IMR-90 (cell line): ENCODE results near the gene ARHGAP31. TPM values are rescaled to one million over a fixed set of nuclear protein-coding genes. Genes with fewer than 3 reads are reported as not detected.

ENCODE experiments used
- ATAC-seq: fragments of 200-7000 bp; cut with Tn5 transposase; 2 replicates; pipeline ENCODE4 v1.9.1; 2020; ENCODE audit warnings: low read depth, mild to moderate bottlenecking, moderate library complexity
- BruUV-seq: library from RNA; stranded (reverse); fragments of 400-500 nt; replicated peaks from 2 replicates; lab custom pipeline; 2021; lab: Mats Ljungman, UMichigan
- CTCF ChIA-PET: fragments of 300-600 bp; formaldehyde crosslinking; extraction: SDS; loops from one replicate; lab custom pipeline; 2021; ENCODE audit warnings: antibody characterized with exemption; lab: Yijun Ruan, JAX
- POLR2A ChIA-PET: fragments of 300-600 bp; sonication (Branson Sonifier 250); formaldehyde crosslinking; loops from one replicate; lab custom pipeline; 2022; ENCODE audit warnings: antibody characterized with exemption; ENCODE audit not compliant: unreplicated experiment; lab: Charles Lee
- DNase-seq: peaks from one replicate; pipeline ENCODE4 v3.0.0; 2013
- H2AFZ ChIP-seq: replicated peaks from 2 replicates; pipeline ENCODE3; 2013; ENCODE audit warnings: low read length, mild to moderate bottlenecking; ENCODE audit not compliant: poor library complexity
- H2AK5ac ChIP-seq: 2 replicates; pipeline ENCODE4 v1.6.1; 2013; ENCODE audit warnings: low read depth, low read length, inconsistent platforms
- H2AK9ac ChIP-seq: replicated peaks from 2 replicates; pipeline ENCODE3; 2013; ENCODE audit warnings: mild to moderate bottlenecking, low read depth, low read length, moderate library complexity; ENCODE audit not compliant: poor library complexity
- H2BK120ac ChIP-seq: 2 replicates; pipeline ENCODE4 v1.6.1; 2013; ENCODE audit warnings: low read depth, low read length, inconsistent platforms
- H2BK15ac ChIP-seq: 3 replicates; pipeline ENCODE4 v1.6.1; 2013; ENCODE audit warnings: low read depth, low read length, inconsistent platforms
- H2BK20ac ChIP-seq: 2 replicates; pipeline ENCODE4 v1.6.1; 2013; ENCODE audit warnings: low read depth, mild to moderate bottlenecking, inconsistent platforms, low read length, moderate library complexity
- H2BK5ac ChIP-seq: 2 replicates; pipeline ENCODE4 v1.6.1; 2013; ENCODE audit warnings: mild to moderate bottlenecking, low read depth, low read length, inconsistent platforms; ENCODE audit not compliant: poor library complexity, severe bottlenecking
- H3K14ac ChIP-seq: replicated peaks from 2 replicates; pipeline ENCODE4 v1.6.1; 2013; ENCODE audit warnings: low read depth, low read length, inconsistent platforms
- H3K18ac ChIP-seq: 2 replicates; pipeline ENCODE4 v1.6.1; 2013; ENCODE audit warnings: low read depth, low read length, control low read depth
- H3K23ac ChIP-seq: 2 replicates; pipeline ENCODE4 v1.6.1; 2013; ENCODE audit warnings: low read depth, low read length, inconsistent platforms
- H3K27ac ChIP-seq: 2 replicates; pipeline ENCODE4 v1.5.1; 2013; ENCODE audit warnings: mild to moderate bottlenecking, control low read depth, low read length; ENCODE audit not compliant: insufficient read depth
- H3K27me3 ChIP-seq: 2 replicates; pipeline ENCODE4 v1.6.1; 2013; ENCODE audit warnings: low read length; ENCODE audit not compliant: control insufficient read depth, insufficient read depth
- H3K36me3 ChIP-seq: 2 replicates; pipeline ENCODE4 v1.6.1; 2013; ENCODE audit warnings: low read length, mixed read lengths; ENCODE audit not compliant: control insufficient read depth, insufficient read depth
- H3K4ac ChIP-seq: 2 replicates; pipeline ENCODE4 v1.6.1; 2013; ENCODE audit warnings: low read depth, low read length, inconsistent platforms
- H3K4me1 ChIP-seq: 2 replicates; pipeline ENCODE4 v1.6.1; 2013; ENCODE audit warnings: low read length, mixed read lengths; ENCODE audit not compliant: control insufficient read depth, insufficient read depth
- H3K4me2 ChIP-seq: 2 replicates; pipeline ENCODE4 v1.6.1; 2013; ENCODE audit warnings: low read depth, mild to moderate bottlenecking, control low read depth, low read length, moderate library complexity
- H3K4me3 ChIP-seq: 2 replicates; pipeline ENCODE4 v1.5.1; 2013; ENCODE audit warnings: low read depth, mild to moderate bottlenecking, control low read depth, low read length, moderate library complexity; ENCODE audit not compliant: insufficient read depth
- H3K56ac ChIP-seq: 2 replicates; pipeline ENCODE4 v1.6.1; 2013; ENCODE audit warnings: low read length, inconsistent platforms; ENCODE audit not compliant: insufficient read depth; ENCODE audit errors: extremely low read depth
- H3K79me1 ChIP-seq, 2 experiments: 2 replicates each; pipeline ENCODE4 v1.6.1; 2013; ENCODE audit warnings: low read length in 2 of 2, inconsistent platforms in 1 of 2, low read depth in 1 of 2
- H3K9ac ChIP-seq: 2 replicates; pipeline ENCODE4 v1.6.1; 2013; ENCODE audit warnings: low read depth, low read length, control low read depth
- H3K9me1 ChIP-seq: 2 replicates; pipeline ENCODE4 v1.6.1; 2013; ENCODE audit warnings: low read length, inconsistent platforms; ENCODE audit not compliant: insufficient read depth
- H3K9me3 ChIP-seq: 2 replicates; pipeline ENCODE4 v1.6.1; 2013; ENCODE audit warnings: low read length; ENCODE audit not compliant: control insufficient read depth, insufficient read depth
- H4K20me1 ChIP-seq: 2 replicates; pipeline ENCODE4 v1.6.1; 2013; ENCODE audit warnings: low read length, inconsistent platforms; ENCODE audit not compliant: insufficient read depth
- H4K5ac ChIP-seq: 2 replicates; pipeline ENCODE4 v1.6.1; 2013; ENCODE audit warnings: mild to moderate bottlenecking, low read depth, low read length, control low read depth
- H4K8ac ChIP-seq, 2 experiments: 2 replicates each; pipeline ENCODE4 v1.6.1; 2013; ENCODE audit warnings: low read depth in 2 of 2, low read length in 2 of 2, control low read depth in 1 of 2, inconsistent platforms in 1 of 2
- H4K91ac ChIP-seq: 2 replicates; pipeline ENCODE4 v1.6.1; 2013; ENCODE audit warnings: low read depth, low read length, inconsistent platforms; ENCODE audit not compliant: insufficient read depth
- BHLHE40 ChIP-seq: fragments of 150-350 bp; IDR thresholded peaks from 2 replicates; pipeline ENCODE4 v1.6.1; 2016; ENCODE audit warnings: mild to moderate bottlenecking, low read depth, low read length
- CTCF ChIP-seq: conservative IDR thresholded peaks from 2 replicates; pipeline ENCODE4 v1.5.1; 2012; ENCODE audit warnings: mild to moderate bottlenecking, low read depth, low read length, improper control_type of control experiment
- MAFK ChIP-seq: IDR thresholded peaks from 2 replicates; pipeline ENCODE4 v1.6.1; 2012; ENCODE audit warnings: low read depth, low read length, improper control_type of control experiment
- NFE2L2 ChIP-seq: fragments of 150-350 bp; IDR thresholded peaks from 2 replicates; pipeline ENCODE4 v1.6.1; 2016; ENCODE audit warnings: low read depth, mild to moderate bottlenecking, low read length
- RAD21 ChIP-seq: IDR thresholded peaks from 2 replicates; pipeline ENCODE4 v1.6.1; 2012; ENCODE audit warnings: low read length, improper control_type of control experiment
- WGBS, 2 experiments: methylation state at CpG; one replicate each; pipeline versions ENCODE4 v1.1.5 to v1.1.7; 2013; ENCODE audit warnings: missing lambda C conversion rate in 2 of 2; ENCODE audit not compliant: insufficient read length in 1 of 2; ENCODE audit errors: extremely low coverage in 2 of 2; 5-methylcytosine and 5-hydroxymethylcytosine counted together
- dilution Hi-C: fragments of 300-500 bp; cut with HindIII; formaldehyde crosslinking; loops from one replicate; pipeline ENCODE4 v1.14.3; 2018; ENCODE audit warnings: low sequenced_read_pairs; ENCODE audit not compliant: unreplicated experiment
- in situ Hi-C: fragments of 300-500 bp; cut with MboI; formaldehyde crosslinking; loops from 3 replicates; pipeline ENCODE4 v1.14.3; 2019; ENCODE audit warnings: low sequenced_read_pairs, inconsistent platforms, mixed read lengths
- intact Hi-C: fragments of 100-400 bp; cut with micrococcal nuclease; formaldehyde crosslinking; loops from 2 replicates; pipeline ENCODE4 v1.10.0; 2022
- polyA plus RNA-seq, 3 experiments: library from polyadenylated mRNA; depleted of rRNA; stranded (reverse); fragments of >200 nt; gene quantifications; 2 replicates each; pipeline ENCODE4 v1.2.3, GENCODE V29; 2012; ENCODE audit warnings: low replicate concordance in 1 of 3
- total RNA-seq: library from RNA; depleted of rRNA; stranded (reverse); fragments of >200 nt; gene quantifications from 2 replicates; pipeline ENCODE4 v1.2.3, GENCODE V29; 2012

The ARHGAP31 gene
- total and polyA plus RNA-seq, 2 of the 4 experiments (the other 2 are of a cell fraction): 6.6 to 7.7 TPM

DNA sequence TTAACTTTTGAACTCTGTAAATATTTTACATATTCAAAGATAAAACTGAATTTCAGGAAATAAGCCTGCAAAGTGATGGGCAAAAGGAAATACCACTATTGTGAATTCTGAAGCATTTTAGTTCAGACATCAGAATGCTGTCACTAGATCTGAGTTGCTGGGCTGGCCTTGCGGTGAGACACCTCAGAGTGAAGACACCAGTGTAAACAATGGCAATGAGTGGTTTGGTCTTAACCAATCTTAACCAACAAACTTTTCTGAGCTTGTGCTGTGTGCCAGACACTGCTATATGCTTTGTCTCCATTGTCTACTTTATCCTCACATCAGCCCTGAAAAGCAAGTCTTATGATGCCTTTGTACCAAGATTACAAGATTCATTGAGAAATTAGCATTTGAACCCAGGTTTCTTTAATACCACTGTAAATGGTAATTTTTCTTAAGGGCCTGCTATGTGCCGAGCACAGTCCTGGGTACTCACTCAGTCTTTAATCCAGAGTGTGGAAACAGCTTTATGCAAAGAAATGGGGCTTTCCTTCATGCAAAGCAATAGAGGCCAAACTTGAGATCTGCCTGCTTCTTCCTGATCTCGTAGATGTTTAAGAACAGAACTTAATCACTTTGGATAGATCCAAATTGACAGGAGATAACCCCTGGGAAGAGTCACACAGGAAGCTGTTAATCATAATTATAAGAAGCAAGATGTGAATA lies 114.2 kb downstream of the ARHGAP31 start:
- Histone ChIP-seq H3K9me3 (no peaks in the 10 kb centered on the region), H3K27me3 (no peaks in the 10 kb centered on the region), H2BK120ac (no peak overlapping the region), H3K18ac (no peak overlapping the region), H3K4me1 (peaks cover 4% of the 10 kb centered on the region), H2AK9ac (no peak overlapping the region), H3K14ac (no peak overlapping the region), H3K4ac (no peak overlapping the region), H4K5ac (no peak overlapping the region), H2BK15ac (no peak overlapping the region), H3K36me3 (peaks cover 11% of the 10 kb centered on the region), H3K27ac (no peak overlapping the region), H3K9ac (no peak overlapping the region), H2AFZ (no peak overlapping the region), H2BK5ac (no peak overlapping the region), H2BK20ac (no peak overlapping the region), H3K23ac (no peak overlapping the region), H3K9me1 (peaks cover 11% of the 10 kb centered on the region; the same call in 1 of the 2 replicates), H2AK5ac (no peak overlapping the region), H4K20me1 (no peaks in the 10 kb centered on the region), H4K8ac (no peak overlapping the region), H3K4me3 (no peak overlapping the region), H3K79me1 (peaks cover 2 to 8% of the 10 kb centered on the region in 2 experiments; a peak in 1 of 4 replicates), H3K56ac (no peak overlapping the region), H3K4me2 (no peak overlapping the region), H4K91ac (no peak overlapping the region)
- 86% methylated on average over 1 of the region's 3 CpGs; no CpG with 5 or more reads in 1 of the 2 experiments for WGBS, 2 experiments
- dilution Hi-C loops (no loop called here), in situ Hi-C loops (no loop called here), intact Hi-C loops (no loop called here)
- TF ChIP-seq BHLHE40: no peak
- no peak for TF ChIP-seq CTCF
- TF ChIP-seq NFE2L2: no peak
- no peak for TF ChIP-seq MAFK
- TF ChIP-seq RAD21: no peak
- ChIA-PET POLR2A (no interaction called here), CTCF (no interaction called here)
- DNase-seq (peak; percentile 6), ATAC-seq (no peak)
- no TSS peak for BruUV-seq
